Esophagus muscularis mucosa (tissue), 4 donors: ENCODE data around the gene TSPAN11.

Experiments
- CTCF ChIP-seq, 3 experiments: fragments of 200-600 bp in 2 of 3; fragments of 450-650 bp in 1 of 3; sonication (generic) in 2 of 3; IDR thresholded peaks; one replicate each; pipeline ENCODE4 v1.5.1; 2017 to 2019; ENCODE audit warnings: antibody characterized with exemption in 3 of 3, mild to moderate bottlenecking in 2 of 3, moderate library complexity in 1 of 3
- EP300 ChIP-seq: sonication (generic); formaldehyde crosslinking; IDR thresholded peaks from one replicate; pipeline ENCODE4 v1.6.1; 2017; ENCODE audit warnings: antibody characterized with exemption
- POLR2A ChIP-seq: fragments of 450-650 bp; IDR thresholded peaks from one replicate; pipeline ENCODE4 v1.6.1; 2017; ENCODE audit warnings: antibody characterized with exemption, moderate library complexity, mild to moderate bottlenecking, low read depth
- POLR2AphosphoS5 ChIP-seq, 2 donors: sonication (generic); formaldehyde crosslinking; IDR thresholded peaks; one replicate each; pipeline ENCODE4 v1.6.1; 2017; ENCODE audit warnings: antibody characterized with exemption in 2 of 2

DNA sequence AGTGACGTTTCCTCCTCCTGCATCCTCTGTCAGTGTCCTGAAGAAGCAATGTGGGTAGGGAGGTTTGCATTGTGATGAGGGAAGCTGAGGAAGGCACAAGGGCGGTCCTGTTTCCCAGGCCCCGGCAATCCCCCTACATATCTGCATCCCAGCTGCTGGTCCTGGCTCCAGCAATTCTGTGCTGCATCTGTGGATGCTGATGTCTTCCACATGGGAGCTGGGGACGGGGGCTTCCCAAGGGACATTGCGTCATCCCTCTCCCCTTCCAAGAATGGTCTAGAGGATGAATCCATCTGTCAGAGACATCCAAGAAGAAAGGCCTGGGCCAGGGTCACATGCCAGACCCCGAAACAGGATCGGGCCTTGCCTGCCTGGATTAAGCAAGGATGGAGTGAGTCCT is 52.1 kb downstream of the TSPAN11 start:
- TF ChIP-seq POLR2A (no peak), CTCF (IDR thresholded peaks at IDR 0.05) (no peak), POLR2AphosphoS5 (IDR thresholded peaks at IDR 0.05) (no peak), EP300 (no peak)
